Keratinocyte (primary cell): ENCODE data around the gene NNAT.

Source experiments
- EZH2 ChIP-seq: IDR thresholded peaks from one replicate; pipeline ENCODE4 v1.6.1; 2012; ENCODE audit warnings: inconsistent platforms, mild to moderate bottlenecking, low read length, moderate library complexity
- TF ChIP-seq, protein P1 (sequence below), 3 experiments: IDR thresholded peaks in 1 of 3; conservative IDR thresholded peaks in 1 of 3; optimal IDR thresholded peaks in 1 of 3; 2 replicates in 2 of 3; 3 replicates in 1 of 3; pipeline versions ENCODE3 to v1.5.1; 2011; ENCODE audit warnings: low read length in 3 of 3, mild to moderate bottlenecking in 3 of 3, moderate library complexity in 2 of 3, control low read depth in 1 of 3, inconsistent platforms in 1 of 3; ENCODE audit not compliant: insufficient read depth in 2 of 3; ENCODE audit errors: extremely low read depth in 1 of 3

DNA sequence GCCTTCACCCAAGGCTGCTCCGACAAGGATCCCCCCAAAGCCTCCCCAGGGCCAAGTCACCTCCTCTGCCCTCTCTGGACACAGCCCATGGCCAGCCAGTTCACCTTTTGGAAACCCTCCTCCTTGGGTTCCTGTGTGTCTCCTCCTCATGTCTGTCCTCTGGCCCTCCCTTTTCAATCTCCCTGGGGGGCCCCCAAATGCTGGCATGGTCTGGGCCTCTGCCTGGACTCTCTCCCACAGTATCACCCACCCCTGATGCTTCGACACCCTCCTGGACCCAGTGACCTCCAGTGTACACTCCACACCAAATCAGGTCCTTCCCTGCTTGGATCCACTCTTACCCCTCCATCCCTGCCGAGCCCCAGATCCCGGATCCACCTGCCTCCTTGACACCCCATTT is 46.7 kb upstream of the NNAT start:
- TF ChIP-seq, protein P1, sequence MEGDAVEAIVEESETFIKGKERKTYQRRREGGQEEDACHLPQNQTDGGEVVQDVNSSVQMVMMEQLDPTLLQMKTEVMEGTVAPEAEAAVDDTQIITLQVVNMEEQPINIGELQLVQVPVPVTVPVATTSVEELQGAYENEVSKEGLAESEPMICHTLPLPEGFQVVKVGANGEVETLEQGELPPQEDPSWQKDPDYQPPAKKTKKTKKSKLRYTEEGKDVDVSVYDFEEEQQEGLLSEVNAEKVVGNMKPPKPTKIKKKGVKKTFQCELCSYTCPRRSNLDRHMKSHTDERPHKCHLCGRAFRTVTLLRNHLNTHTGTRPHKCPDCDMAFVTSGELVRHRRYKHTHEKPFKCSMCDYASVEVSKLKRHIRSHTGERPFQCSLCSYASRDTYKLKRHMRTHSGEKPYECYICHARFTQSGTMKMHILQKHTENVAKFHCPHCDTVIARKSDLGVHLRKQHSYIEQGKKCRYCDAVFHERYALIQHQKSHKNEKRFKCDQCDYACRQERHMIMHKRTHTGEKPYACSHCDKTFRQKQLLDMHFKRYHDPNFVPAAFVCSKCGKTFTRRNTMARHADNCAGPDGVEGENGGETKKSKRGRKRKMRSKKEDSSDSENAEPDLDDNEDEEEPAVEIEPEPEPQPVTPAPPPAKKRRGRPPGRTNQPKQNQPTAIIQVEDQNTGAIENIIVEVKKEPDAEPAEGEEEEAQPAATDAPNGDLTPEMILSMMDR (optimal IDR thresholded peaks at IDR 0.05 in 1 of 3, IDR thresholded peaks at IDR 0.05 in 1 of 3, conservative IDR thresholded peaks at IDR 0.05 in 1 of 3; ENCODE audit: extremely low read depth in 1 of 3, insufficient read depth in 2 of 3, low read length in 3 of 3) = no peak
- TF ChIP-seq EZH2 = no peak
